Measurements from ENCODE around the gene CSGALNACT2.

CSGALNACT2 gene

GRCh38 chr10:43230101-43230908 is 92.1 kb downstream of the CSGALNACT2 start:
- no peak for DNase-seq (ENCODE audit: extremely low read depth, low read depth)
- TF ChIP-seq CTCF (IDR thresholded peaks at IDR 0.05; ENCODE audit: low read depth, low read length) = no peak; the same call in 1 of the 2 replicates

GRCh38 chr10:43230909-43231522 is 92.8 kb downstream of the CSGALNACT2 start:
- no peak for DNase-seq (ENCODE audit: extremely low read depth, low read depth)
- TF ChIP-seq CTCF (IDR thresholded peaks at IDR 0.05; ENCODE audit: low read depth, low read length) = no peak

GRCh38 chr10:43231523-43232078 is 93.4 kb downstream of the CSGALNACT2 start:
- TF ChIP-seq CTCF (IDR thresholded peaks at IDR 0.05; ENCODE audit: low read depth, low read length) = no peak
- no peak for DNase-seq (ENCODE audit: extremely low read depth, low read depth)

- no peak for TF ChIP-seq CTCF (IDR thresholded peaks at IDR 0.05; ENCODE audit: low read depth, low read length)
- no peak for DNase-seq (ENCODE audit: extremely low read depth, low read depth)
These were observed 95.6 kb downstream of the CSGALNACT2 start for GRCh38 chr10:43233601-43234430.

- no peak for TF ChIP-seq CTCF (IDR thresholded peaks at IDR 0.05; ENCODE audit: low read depth, low read length)
- no peak for DNase-seq (ENCODE audit: extremely low read depth, low read depth)
These were observed 96.3 kb downstream of the CSGALNACT2 start for GRCh38 chr10:43234471-43235041.

Measured in AG09319 (cell line).